Right lobe of liver (tissue), 4 donors: ENCODE data around the gene C19orf81.

ENCODE experiments used
- POLR2A ChIP-seq: fragments of 450-650 bp; IDR thresholded peaks from one replicate; pipeline ENCODE4 v1.6.1; 2017; ENCODE audit warnings: antibody characterized with exemption, mild to moderate bottlenecking
- TF ChIP-seq, protein P1 (sequence below), 4 donors: fragments of 200-600 bp in 3 of 4; fragments of 450-650 bp in 1 of 4; IDR thresholded peaks; one replicate each; pipeline versions ENCODE4 v1.5.1 to v1.8.0; 2016 to 2022; ENCODE audit warnings: antibody characterized with exemption in 4 of 4, mild to moderate bottlenecking in 2 of 4
- donor health status: DM: no; HTN: no; CAD: no.
- donor health status: DM: no; HTN: no; CAD: no.
- donor health status: DM: no; HTN: yes; CAD: no.

DNA sequence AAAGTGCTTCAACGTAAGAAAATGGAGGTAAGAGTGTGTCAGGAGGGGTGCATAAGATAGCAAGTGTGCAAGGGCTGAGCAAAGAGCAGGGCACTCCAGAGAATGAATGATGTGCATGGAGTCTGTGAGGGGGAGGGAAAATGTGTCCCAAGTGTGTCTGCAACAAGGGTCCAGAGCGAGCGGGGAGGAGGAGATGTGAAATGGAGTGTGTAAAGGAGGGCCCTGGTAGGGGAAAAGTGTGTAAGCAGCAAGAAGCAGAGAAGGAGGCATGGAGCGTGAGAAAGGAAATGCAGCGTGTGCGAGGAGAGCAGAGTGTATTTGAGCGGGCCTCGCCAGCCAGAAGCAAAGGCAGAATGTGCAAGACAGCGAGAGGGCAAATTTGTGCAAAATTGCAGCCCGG, 11.8 kb downstream of the C19orf81 start:
- TF ChIP-seq POLR2A: no peak
- TF ChIP-seq, protein P1, sequence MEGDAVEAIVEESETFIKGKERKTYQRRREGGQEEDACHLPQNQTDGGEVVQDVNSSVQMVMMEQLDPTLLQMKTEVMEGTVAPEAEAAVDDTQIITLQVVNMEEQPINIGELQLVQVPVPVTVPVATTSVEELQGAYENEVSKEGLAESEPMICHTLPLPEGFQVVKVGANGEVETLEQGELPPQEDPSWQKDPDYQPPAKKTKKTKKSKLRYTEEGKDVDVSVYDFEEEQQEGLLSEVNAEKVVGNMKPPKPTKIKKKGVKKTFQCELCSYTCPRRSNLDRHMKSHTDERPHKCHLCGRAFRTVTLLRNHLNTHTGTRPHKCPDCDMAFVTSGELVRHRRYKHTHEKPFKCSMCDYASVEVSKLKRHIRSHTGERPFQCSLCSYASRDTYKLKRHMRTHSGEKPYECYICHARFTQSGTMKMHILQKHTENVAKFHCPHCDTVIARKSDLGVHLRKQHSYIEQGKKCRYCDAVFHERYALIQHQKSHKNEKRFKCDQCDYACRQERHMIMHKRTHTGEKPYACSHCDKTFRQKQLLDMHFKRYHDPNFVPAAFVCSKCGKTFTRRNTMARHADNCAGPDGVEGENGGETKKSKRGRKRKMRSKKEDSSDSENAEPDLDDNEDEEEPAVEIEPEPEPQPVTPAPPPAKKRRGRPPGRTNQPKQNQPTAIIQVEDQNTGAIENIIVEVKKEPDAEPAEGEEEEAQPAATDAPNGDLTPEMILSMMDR (IDR thresholded peaks at IDR 0.05): no peak
